ENCODE data around the gene CHDH. TPM values are rescaled to one million over a fixed set of nuclear protein-coding genes. Genes with fewer than 3 reads are reported as not detected.

The CHDH gene
- total RNA-seq, 6 experiments from 2014 or later, result not detected

- H3K4me1 Mint-ChIP-seq (ENCODE audit: low read depth), result peaks cover 19% of the 10 kb centered on the region
- DNase-seq, result no peak
- no peak overlapping the region for H3K4me3 Mint-ChIP-seq
- no peaks in the 10 kb centered on the region for H3K36me3 Mint-ChIP-seq (ENCODE audit: low read depth)
- no peak overlapping the region for H3K27ac Mint-ChIP-seq
- TF ChIP-seq CTCF (IDR thresholded peaks at IDR 0.05), result no peak
- H3K9me3 Mint-ChIP-seq, result no peaks in the 10 kb centered on the region
- peaks cover 12% of the 10 kb centered on the region for H3K27me3 Mint-ChIP-seq (ENCODE audit: insufficient read depth)
Measured at GRCh38 chr3:53791317-53791716, 54.9 kb downstream of the CHDH start.

- Mint-ChIP-seq H3K27ac (no peak overlapping the region), H3K27me3 (ENCODE audit: insufficient read depth) (peaks cover 12% of the 10 kb centered on the region), H3K4me3 (no peak overlapping the region), H3K9me3 (no peaks in the 10 kb centered on the region), H3K36me3 (ENCODE audit: low read depth) (no peaks in the 10 kb centered on the region), H3K4me1 (ENCODE audit: low read depth) (peaks cover 15% of the 10 kb centered on the region)
- no peak for TF ChIP-seq CTCF (IDR thresholded peaks at IDR 0.05)
- DNase-seq, result no peak
Measured at GRCh38 chr3:53790470-53790869, 55.7 kb downstream of the CHDH start.

GRCh38 chr3:53789459-53789858 lies 56.8 kb downstream of the CHDH start:
- H3K9me3 Mint-ChIP-seq, result no peaks in the 10 kb centered on the region
- no peak overlapping the region for H3K4me3 Mint-ChIP-seq
- no peak overlapping the region for H3K27ac Mint-ChIP-seq
- H3K27me3 Mint-ChIP-seq (ENCODE audit: insufficient read depth), result peaks cover 13% of the 10 kb centered on the region
- DNase-seq, result no peak
- TF ChIP-seq CTCF (IDR thresholded peaks at IDR 0.05), result no peak
- peaks cover 5% of the 10 kb centered on the region for H3K4me1 Mint-ChIP-seq (ENCODE audit: low read depth)
- H3K36me3 Mint-ChIP-seq (ENCODE audit: low read depth), result no peaks in the 10 kb centered on the region

- no peak for TF ChIP-seq CTCF (IDR thresholded peaks at IDR 0.05)
- DNase-seq, result no peak
- no peaks in the 10 kb centered on the region for H3K36me3 Mint-ChIP-seq (ENCODE audit: low read depth)
- H3K9me3 Mint-ChIP-seq, result no peaks in the 10 kb centered on the region
- peaks cover 16% of the 10 kb centered on the region for H3K27me3 Mint-ChIP-seq (ENCODE audit: insufficient read depth)
- no peak overlapping the region for H3K4me3 Mint-ChIP-seq
- H3K4me1 Mint-ChIP-seq (ENCODE audit: low read depth), result no peaks in the 10 kb centered on the region
- no peak overlapping the region for H3K27ac Mint-ChIP-seq
Measured at GRCh38 chr3:53788038-53788437, 58.2 kb downstream of the CHDH start.

GRCh38 chr3:53787016-53787415 lies 59.2 kb downstream of the CHDH start:
- Mint-ChIP-seq H3K9me3 (no peaks in the 10 kb centered on the region), H3K27me3 (ENCODE audit: insufficient read depth) (peaks cover 17% of the 10 kb centered on the region)

More at GRCh38 chr3:53787016-53787415, 59.2 kb downstream of the CHDH start:
- Mint-ChIP-seq H3K27ac (no peak overlapping the region), H3K36me3 (ENCODE audit: low read depth) (no peaks in the 10 kb centered on the region), H3K4me3 (no peak overlapping the region), H3K4me1 (ENCODE audit: low read depth) (no peaks in the 10 kb centered on the region)
- no peak for TF ChIP-seq CTCF (IDR thresholded peaks at IDR 0.05)
- no peak for DNase-seq

Data from HFFc6 (cell line).